Spleen (tissue), 7 donors: ENCODE measurements around the gene NKX1-1.

Experiments used
- CTCF ChIP-seq, 11 experiments: fragments of 200-600 bp in 7 of 11; fragments of 450-650 bp in 4 of 11; sonication (generic) in 4 of 11; IDR thresholded peaks in 8 of 11; conservative IDR thresholded peaks in 3 of 11; 1 replicate in 7 of 11; 2 replicates in 4 of 11; pipeline versions ENCODE4 v1.4.0 to v1.8.0; 2016 to 2021; ENCODE audit warnings: antibody characterized with exemption in 11 of 11, inconsistent platforms in 4 of 11, mild to moderate bottlenecking in 1 of 11
- POLR2A ChIP-seq, 3 donors: fragments of 450-650 bp; IDR thresholded peaks; one replicate each; pipeline ENCODE4 v1.5.1; 2017; ENCODE audit warnings: antibody characterized with exemption in 3 of 3, mild to moderate bottlenecking in 1 of 3
- POLR2AphosphoS5 ChIP-seq, 3 donors: sonication (generic); formaldehyde crosslinking; IDR thresholded peaks; one replicate each; pipeline ENCODE4 v1.5.1; 2017; ENCODE audit warnings: antibody characterized with exemption in 3 of 3
- donor health status: DM: no; HTN: no; CAD: no; lungs with moderate emphysema.
- donor health status: DM: no; HTN: no; CAD: no.
- donor health status: DM: no; HTN: no; CAD: no.

- TF ChIP-seq CTCF (IDR thresholded peaks at IDR 0.05 in 8 of 11, conservative IDR thresholded peaks at IDR 0.05 in 3 of 11) (no peak), POLR2AphosphoS5 (IDR thresholded peaks at IDR 0.05) (no peak), POLR2A (IDR thresholded peaks at IDR 0.05) (no peak)
Measured at GRCh38 chr4:1361431-1361830, 44.8 kb downstream of the NKX1-1 start.
